Measurements from ENCODE around the gene TACC3.

TACC3 gene

GRCh38 chr4:1756893-1757779 is 35.8 kb downstream of the TACC3 start:
- CTCF ChIA-PET, result interaction anchor here (1.2 kb wide), 1 partner anchor 9 kb away, joined by 5 read pairs; no protein-coding TSS in a partner anchor
- DNase-seq (ENCODE audit: extremely low spot score), result no peak
- TF ChIP-seq FOXA1 (IDR thresholded peaks at IDR 0.05) (no peak), ARNT (IDR thresholded peaks at IDR 0.05) (no peak), LEF1 (IDR thresholded peaks at IDR 0.05; ENCODE audit: borderline replicate concordance) (no peak), L3MBTL2 (conservative IDR thresholded peaks at IDR 0.05) (no peak), FOXK2 (IDR thresholded peaks at IDR 0.05) (no peak), ZNF384 (IDR thresholded peaks at IDR 0.05) (no peak), ELF4 (IDR thresholded peaks at IDR 0.05) (no peak), TARDBP (IDR thresholded peaks at IDR 0.05) (no peak), FOXM1 (IDR thresholded peaks at IDR 0.05; ENCODE audit: borderline replicate concordance) (no peak), SP1 (IDR thresholded peaks at IDR 0.05) (no peak), NFRKB (IDR thresholded peaks at IDR 0.05) (no peak)
- POLR2A ChIA-PET, result no interaction called here

DNA sequence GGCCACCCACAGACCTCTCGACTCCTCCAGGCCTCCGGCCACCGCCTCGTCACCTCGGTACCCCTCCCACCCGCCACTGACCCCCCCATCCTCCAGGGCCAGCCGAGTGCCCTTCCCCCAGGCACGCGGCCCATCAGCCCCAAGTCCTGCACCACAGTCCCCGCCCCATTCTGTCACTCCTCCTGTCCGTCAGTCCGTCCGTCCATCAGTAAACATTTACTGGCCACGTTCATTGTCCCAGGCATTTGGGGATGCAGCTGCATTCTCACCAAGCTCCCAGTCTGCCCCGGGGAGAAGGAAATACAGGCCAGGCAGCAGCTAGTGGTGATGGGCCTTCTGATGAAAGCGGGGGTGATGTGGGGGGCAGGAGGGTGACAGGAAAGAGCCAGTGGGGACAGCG is 36.5 kb downstream of the TACC3 start:
- ChIA-PET POLR2A (interaction anchor here (1.4 kb wide), 1 partner anchor 98 kb away, joined by 4 read pairs; the partner anchor contains the start of gene LETM1), CTCF (interaction anchor here (1.2 to 1.8 kb wide), 2 partner anchors 10 to 12 kb away, joined by 4 to 5 read pairs; no protein-coding TSS in a partner anchor)
- DNase-seq (ENCODE audit: extremely low spot score), result no peak
- TF ChIP-seq SP1 (IDR thresholded peaks at IDR 0.05) (no peak), L3MBTL2 (conservative IDR thresholded peaks at IDR 0.05) (no peak), LEF1 (IDR thresholded peaks at IDR 0.05; ENCODE audit: borderline replicate concordance) (no peak), ELF4 (IDR thresholded peaks at IDR 0.05) (no peak)

GRCh38 chr4:1758306-1759121 is 37.2 kb downstream of the TACC3 start:
- DNase-seq (ENCODE audit: extremely low spot score), result no peak
- TF ChIP-seq NFRKB (IDR thresholded peaks at IDR 0.05) (no peak), FOXA1 (IDR thresholded peaks at IDR 0.05) (no peak), TARDBP (IDR thresholded peaks at IDR 0.05) (no peak), FOXM1 (IDR thresholded peaks at IDR 0.05; ENCODE audit: borderline replicate concordance) (no peak), LEF1 (IDR thresholded peaks at IDR 0.05; ENCODE audit: borderline replicate concordance) (no peak), ZNF384 (IDR thresholded peaks at IDR 0.05) (no peak), ARNT (IDR thresholded peaks at IDR 0.05) (no peak), BHLHE40 (IDR thresholded peaks at IDR 0.05; ENCODE audit: borderline replicate concordance) (no peak), CTBP1 (IDR thresholded peaks at IDR 0.05; ENCODE audit: borderline replicate concordance) (no peak), SUZ12 (IDR thresholded peaks at IDR 0.05) (no peak), SP1 (IDR thresholded peaks at IDR 0.05) (no peak), FOXK2 (IDR thresholded peaks at IDR 0.05) (no peak), HDGF (IDR thresholded peaks at IDR 0.05; ENCODE audit: borderline replicate concordance) (no peak), ELF4 (IDR thresholded peaks at IDR 0.05) (no peak)
- ChIA-PET POLR2A (interaction anchor here (1.4 kb wide), 1 partner anchor 98 kb away, joined by 4 read pairs; the partner anchor contains the start of gene LETM1), CTCF (interaction anchor here (0.7 to 1.8 kb wide), 4 partner anchors 10 to 51 kb away, joined by 3 to 5 read pairs (median 4); no protein-coding TSS in a partner anchor)

- no peak for DNase-seq (ENCODE audit: extremely low spot score)
- TF ChIP-seq BHLHE40 (IDR thresholded peaks at IDR 0.05; ENCODE audit: borderline replicate concordance), result no peak
- no peak for TF ChIP-seq ZNF384 (IDR thresholded peaks at IDR 0.05)
- no peak for TF ChIP-seq HDGF (IDR thresholded peaks at IDR 0.05; ENCODE audit: borderline replicate concordance)
- ChIA-PET CTCF (interaction anchor here (0.6 to 1.8 kb wide), 5 partner anchors 9 to 149 kb away, joined by 3 to 4 read pairs (median 4); no protein-coding TSS in a partner anchor), POLR2A (interaction anchor here (1.2 to 1.4 kb wide), 2 partner anchors 47 to 97 kb away, joined by 3 to 4 read pairs; partner anchors contain the start of genes LETM1 and SLBP)
These were observed 38.0 kb downstream of the TACC3 start for GRCh38 chr4:1759170-1759817.

- CTCF ChIA-PET, result interaction anchor here (0.6 to 1.1 kb wide), 3 partner anchors 8 to 148 kb away, joined by 3 to 4 read pairs (median 4); no protein-coding TSS in a partner anchor
- POLR2A ChIA-PET, result interaction anchor here (1.2 kb wide), 1 partner anchor 48 kb away, joined by 3 read pairs; the partner anchor contains the start of gene SLBP
- no peak for DNase-seq (ENCODE audit: extremely low spot score)
- TF ChIP-seq CTBP1 (IDR thresholded peaks at IDR 0.05; ENCODE audit: borderline replicate concordance), result no peak
- no peak for TF ChIP-seq ELF4 (IDR thresholded peaks at IDR 0.05)
- TF ChIP-seq ARNT (IDR thresholded peaks at IDR 0.05), result no peak
- no peak for TF ChIP-seq LEF1 (IDR thresholded peaks at IDR 0.05; ENCODE audit: borderline replicate concordance)
- TF ChIP-seq SUZ12 (IDR thresholded peaks at IDR 0.05), result no peak
- no peak for TF ChIP-seq HDGF (IDR thresholded peaks at IDR 0.05; ENCODE audit: borderline replicate concordance)
- no peak for TF ChIP-seq NFRKB (IDR thresholded peaks at IDR 0.05)
- TF ChIP-seq FOXM1 (IDR thresholded peaks at IDR 0.05; ENCODE audit: borderline replicate concordance), result no peak
- TF ChIP-seq TARDBP (IDR thresholded peaks at IDR 0.05), result no peak
These were observed 38.5 kb downstream of the TACC3 start for GRCh38 chr4:1759818-1760223.

DNA sequence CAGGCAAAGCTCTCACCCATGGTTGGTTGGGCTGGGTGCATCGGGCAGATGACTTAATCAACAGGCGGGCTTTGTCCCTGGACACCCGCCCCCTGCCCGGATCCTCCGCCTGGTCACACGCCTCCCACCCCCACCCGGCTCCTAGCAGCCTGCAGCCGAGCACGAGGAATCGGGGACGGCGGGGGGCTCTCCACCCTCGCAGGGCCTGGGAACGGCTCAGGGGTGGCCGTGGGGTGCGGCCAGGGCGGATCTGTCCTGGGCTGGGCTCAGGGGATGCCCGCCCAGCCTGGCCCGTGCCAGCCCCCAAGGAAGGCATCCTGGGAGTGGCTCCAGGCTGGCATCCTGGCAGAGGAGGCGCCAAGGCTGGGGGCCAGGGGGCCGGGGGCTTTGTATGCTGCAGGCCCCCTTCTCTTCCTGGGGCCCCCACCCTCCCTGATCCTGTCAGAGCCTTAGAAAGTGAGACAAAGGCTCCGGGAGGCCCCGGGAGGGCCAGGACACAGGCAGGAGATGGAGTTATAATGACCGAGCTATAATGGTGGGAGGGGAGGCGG is 39.3 kb downstream of the TACC3 start:
- no peak for DNase-seq (ENCODE audit: extremely low spot score)
- no peak for TF ChIP-seq NFRKB (IDR thresholded peaks at IDR 0.05)
- no peak for TF ChIP-seq TARDBP (IDR thresholded peaks at IDR 0.05)
- TF ChIP-seq L3MBTL2 (conservative IDR thresholded peaks at IDR 0.05), result no peak
- TF ChIP-seq, protein P1, sequence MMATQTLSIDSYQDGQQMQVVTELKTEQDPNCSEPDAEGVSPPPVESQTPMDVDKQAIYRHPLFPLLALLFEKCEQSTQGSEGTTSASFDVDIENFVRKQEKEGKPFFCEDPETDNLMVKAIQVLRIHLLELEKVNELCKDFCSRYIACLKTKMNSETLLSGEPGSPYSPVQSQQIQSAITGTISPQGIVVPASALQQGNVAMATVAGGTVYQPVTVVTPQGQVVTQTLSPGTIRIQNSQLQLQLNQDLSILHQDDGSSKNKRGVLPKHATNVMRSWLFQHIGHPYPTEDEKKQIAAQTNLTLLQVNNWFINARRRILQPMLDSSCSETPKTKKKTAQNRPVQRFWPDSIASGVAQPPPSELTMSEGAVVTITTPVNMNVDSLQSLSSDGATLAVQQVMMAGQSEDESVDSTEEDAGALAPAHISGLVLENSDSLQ (IDR thresholded peaks at IDR 0.05), result no peak
- no peak for TF ChIP-seq HDGF (IDR thresholded peaks at IDR 0.05; ENCODE audit: borderline replicate concordance)
- no peak for TF ChIP-seq CTBP1 (IDR thresholded peaks at IDR 0.05; ENCODE audit: borderline replicate concordance)
- no peak for TF ChIP-seq FOXM1 (IDR thresholded peaks at IDR 0.05; ENCODE audit: borderline replicate concordance)
- no peak for TF ChIP-seq FOXA1 (IDR thresholded peaks at IDR 0.05)
- TF ChIP-seq ELF4 (IDR thresholded peaks at IDR 0.05), result no peak
- TF ChIP-seq BHLHE40 (IDR thresholded peaks at IDR 0.05; ENCODE audit: borderline replicate concordance), result no peak
- POLR2A ChIA-PET, result no interaction called here
- CTCF ChIA-PET, result no interaction called here

All from HEK293T (cell line).